HG02885 (cell line): Measurements from ENCODE around the gene NEURL4.
A peak's percentile ranks its signal among the peaks of the same experiment; 100 is the strongest.
"Not testable (repeated sequence)": the region's sequence is repeated elsewhere in the genome, so short reads cannot be mapped to it uniquely, and the experiment has no call there.

ENCODE experiments used
- ATAC-seq: cut with Tn5 transposase; IDR thresholded peaks from one replicate; pipeline ENCODE4 v1.9.1; 2021; ENCODE audit warnings: mild to moderate bottlenecking; ENCODE audit not compliant: unreplicated experiment, poor library complexity

The NEURL4 gene

DNA sequence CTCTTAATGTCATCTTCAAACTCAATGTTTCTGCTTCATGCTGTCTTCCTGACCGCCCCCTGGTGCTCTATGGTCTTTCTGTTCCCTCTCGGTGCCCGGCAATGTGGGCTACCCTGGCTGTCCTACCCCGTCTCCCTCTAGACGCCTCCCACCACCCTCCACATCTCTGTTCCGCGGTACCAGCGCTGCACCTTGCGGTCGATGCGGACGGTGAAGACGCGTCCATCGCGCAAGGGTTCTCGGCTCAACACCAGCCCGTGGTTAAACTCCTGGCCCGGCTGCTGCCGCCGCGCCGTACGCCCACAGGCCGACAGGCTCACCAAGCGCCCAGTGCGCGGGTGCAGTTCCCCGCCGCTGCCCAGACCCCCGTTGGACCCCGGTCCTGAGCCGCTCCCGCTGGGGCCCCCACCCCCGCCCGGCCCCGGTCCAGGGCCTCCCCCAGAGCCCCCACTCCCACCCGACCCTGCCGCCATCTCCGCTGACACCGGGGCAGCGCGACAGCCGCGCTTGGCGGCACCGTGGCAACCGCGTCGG, at the start of gene NEURL4:
NEURL4 (minus strand) TSS at position 496 of the 534 bp plus-strand sequence; CDS start at position 473, 23 bp downstream.
- ATAC-seq: no peak

GRCh38 chr17:7374353-7374752, 45.2 kb upstream of the NEURL4 start:
- no peak for ATAC-seq

DNA sequence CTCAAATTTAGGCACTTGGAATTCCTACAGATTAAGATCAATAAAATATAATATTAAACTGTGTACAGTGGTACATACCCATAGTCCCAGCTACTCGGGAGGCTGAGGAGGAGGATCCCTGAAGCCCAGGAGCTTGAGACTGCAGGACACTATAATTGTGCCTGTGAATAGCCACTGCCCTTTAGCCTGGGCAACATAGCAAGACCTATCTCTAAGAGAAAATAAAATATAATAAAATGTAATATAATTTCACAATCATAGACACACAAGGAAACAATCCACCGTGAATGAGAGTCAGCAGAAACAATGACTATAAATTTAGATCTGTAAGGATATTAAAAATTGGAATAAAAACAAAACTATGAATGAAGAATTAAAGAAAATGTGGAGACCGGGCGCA, 41.7 kb upstream of the NEURL4 start:
- no peak for ATAC-seq

GRCh38 chr17:7369825-7370224, 40.7 kb upstream of the NEURL4 start:
- ATAC-seq: no peak

DNA sequence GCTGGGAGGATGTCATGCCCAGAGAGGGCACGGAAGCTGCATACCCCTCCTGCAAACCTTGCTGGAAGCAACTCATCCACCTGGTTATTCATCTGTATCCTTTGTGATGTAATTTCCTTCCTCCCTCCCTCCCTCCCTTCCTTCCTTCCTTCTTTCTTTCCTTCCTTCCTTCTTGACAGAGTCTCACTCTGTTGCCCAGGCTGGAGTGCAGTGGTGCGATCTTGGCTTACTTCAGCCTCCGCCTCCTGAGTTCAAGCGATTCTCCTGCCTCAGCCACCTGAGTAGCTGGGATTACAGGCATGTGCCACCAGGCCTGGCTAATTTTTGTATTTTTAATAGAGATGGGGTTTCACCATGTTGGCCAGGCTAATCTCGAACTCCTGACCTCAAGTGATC, 39.5 kb upstream of the NEURL4 start:
- not testable (repeated sequence) for ATAC-seq

GRCh38 chr17:7367918-7368598, 38.9 kb upstream of the NEURL4 start:
- ATAC-seq: no peak

GRCh38 chr17:7367083-7367482, 37.9 kb upstream of the NEURL4 start:
- no peak for ATAC-seq

DNA sequence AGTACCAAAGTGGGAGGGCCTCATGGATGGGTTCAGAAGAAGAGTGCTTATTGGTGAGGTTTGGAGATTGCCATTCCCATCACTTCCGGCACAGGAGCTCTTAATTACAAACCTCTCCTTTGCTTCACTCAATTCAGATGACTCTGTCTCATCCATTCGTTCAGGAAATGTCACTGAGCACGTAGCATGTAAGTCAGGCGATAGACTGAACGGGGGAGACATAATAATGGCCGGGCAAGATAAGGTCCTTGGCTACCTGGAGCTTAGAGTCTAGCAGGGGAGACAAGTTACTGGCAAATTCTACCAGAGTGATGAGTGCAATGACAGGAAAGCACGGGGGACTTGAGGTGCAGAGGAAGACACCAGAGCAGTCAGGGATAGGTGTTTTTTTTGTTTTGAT, 36.8 kb upstream of the NEURL4 start:
- ATAC-seq: not testable (repeated sequence)

- no peak for ATAC-seq
These were observed 34.2 kb upstream of the NEURL4 start for GRCh38 chr17:7363311-7363710.

DNA sequence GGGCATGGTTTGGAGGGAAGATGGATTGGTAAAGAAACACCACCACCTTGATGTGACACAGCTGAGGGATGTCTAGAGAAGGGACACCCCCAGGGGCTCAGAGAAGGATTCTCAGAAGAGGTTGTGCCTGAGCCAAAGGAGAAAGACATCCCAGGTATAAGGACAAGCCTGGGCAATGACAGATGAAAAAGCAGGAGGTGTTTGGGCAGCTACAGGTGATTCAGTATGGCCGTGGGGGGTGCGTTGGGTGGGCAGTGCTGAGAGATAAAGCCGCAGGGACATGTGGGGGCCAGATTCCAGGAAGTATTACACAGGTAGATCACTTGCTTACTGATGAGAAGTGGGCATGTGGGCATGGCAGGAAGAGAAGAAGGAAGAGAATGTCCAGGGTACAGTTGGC, 32.8 kb upstream of the NEURL4 start:
- no peak for ATAC-seq

- no peak for ATAC-seq
These were observed 28.2 kb upstream of the NEURL4 start for GRCh38 chr17:7357381-7357780.

GRCh38 chr17:7356756-7357155, 27.6 kb upstream of the NEURL4 start:
- no peak for ATAC-seq

DNA sequence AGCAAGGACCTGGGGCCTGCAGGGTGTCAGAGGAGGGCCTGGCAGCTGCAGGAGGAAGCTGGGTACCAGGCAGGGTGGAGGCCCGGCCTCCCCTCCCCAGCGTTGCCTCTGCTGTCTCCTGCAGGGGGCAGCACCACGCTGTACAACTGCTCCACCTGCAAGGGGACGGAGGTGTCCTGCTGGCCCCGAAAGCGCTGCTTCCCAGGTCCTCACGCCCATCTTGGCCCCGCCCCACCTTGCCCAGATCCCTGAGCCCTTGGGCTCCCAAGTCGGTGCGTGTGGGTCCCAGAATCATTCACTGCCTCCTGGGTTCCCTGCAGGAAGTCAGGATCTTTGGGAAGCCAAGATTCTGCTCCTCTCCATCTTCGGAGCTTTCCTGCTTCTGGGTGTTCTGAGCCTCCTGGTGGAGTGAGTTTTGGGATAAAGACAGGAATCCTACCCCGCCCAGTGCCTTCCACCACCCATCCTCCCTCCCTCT, 27.0 kb upstream of the NEURL4 start:
- peak; percentile 38 for ATAC-seq

DNA sequence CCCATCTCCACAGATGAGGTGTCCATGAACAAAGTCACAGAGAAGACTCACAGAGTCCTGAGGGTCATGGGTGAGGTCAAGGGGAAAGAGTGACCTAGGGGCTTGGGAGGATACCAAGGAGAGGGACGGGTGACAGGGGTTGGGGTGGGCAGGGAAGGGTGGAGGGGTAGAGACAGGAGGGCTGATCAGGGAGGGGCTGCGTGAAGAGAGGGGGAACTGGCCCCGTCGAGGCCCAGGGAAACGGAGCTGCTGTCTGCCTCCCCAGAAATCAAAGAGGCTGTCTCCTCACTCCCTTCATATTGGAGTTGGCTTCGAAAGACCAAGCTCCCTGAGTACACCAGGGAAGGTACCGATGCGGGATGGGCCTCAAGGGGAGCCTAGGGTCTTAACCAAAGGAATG, 26.4 kb upstream of the NEURL4 start:
- no peak for ATAC-seq

- no peak for ATAC-seq
These were observed 25.9 kb upstream of the NEURL4 start, which contains the start of gene TMEM95 for GRCh38 chr17:7355053-7355452. Gene TMEM95 (plus strand): TSS chr17:7355156. CDS start chr17:7355205, 49 bp downstream.

GRCh38 chr17:7354262-7354843, 25.2 kb upstream of the NEURL4 start:
- ATAC-seq: no peak

DNA sequence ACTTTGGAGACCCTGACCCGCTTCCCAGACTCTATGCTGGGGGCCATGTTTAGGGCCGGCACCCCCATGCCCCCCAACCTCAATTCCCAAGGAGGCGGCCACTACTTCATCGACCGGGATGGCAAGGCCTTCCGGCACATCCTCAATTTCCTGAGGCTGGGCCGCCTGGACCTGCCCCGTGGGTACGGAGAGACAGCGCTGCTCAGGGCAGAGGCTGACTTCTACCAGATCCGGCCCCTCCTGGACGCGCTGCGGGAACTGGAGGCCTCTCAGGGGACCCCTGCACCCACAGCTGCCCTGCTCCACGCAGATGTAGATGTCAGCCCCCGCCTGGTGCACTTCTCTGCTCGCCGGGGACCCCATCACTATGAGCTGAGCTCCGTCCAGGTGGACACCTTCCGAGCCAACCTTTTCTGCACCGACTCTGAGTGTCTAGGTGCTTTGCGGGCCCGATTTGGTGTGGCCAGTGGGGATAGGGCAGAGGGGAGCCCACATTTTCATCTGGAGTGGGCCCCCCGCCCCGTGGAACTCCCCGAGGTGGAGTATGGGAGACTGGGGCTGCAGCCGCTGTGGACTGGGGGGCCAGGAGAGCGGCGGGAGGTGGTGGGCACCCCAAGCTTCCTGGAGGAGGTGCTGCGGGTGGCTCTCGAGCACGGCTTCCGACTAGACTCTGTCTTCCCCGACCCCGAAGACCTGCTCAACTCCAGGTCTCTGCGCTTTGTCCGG, 23.9 kb upstream of the NEURL4 start:
- ATAC-seq: no peak

DNA sequence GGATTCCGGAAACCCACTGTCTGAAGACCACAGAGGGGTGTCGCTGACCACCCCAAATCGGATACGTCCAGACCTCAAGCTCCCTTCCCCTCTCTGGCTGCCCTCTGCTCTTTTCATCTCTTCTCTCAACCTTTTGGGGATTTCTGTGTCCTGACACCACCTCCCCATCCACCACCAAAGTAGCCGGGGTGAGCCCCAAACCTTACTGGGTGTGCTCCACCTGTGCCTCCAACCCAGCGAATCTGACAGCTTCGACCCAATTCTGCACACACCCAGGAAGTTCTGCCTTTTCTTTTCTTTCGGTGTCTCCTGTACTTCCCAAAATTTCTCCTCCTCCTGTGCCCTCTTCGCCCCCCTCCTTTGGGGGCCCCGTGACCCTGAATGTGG, 23.4 kb upstream of the NEURL4 start:
- no peak for ATAC-seq

DNA sequence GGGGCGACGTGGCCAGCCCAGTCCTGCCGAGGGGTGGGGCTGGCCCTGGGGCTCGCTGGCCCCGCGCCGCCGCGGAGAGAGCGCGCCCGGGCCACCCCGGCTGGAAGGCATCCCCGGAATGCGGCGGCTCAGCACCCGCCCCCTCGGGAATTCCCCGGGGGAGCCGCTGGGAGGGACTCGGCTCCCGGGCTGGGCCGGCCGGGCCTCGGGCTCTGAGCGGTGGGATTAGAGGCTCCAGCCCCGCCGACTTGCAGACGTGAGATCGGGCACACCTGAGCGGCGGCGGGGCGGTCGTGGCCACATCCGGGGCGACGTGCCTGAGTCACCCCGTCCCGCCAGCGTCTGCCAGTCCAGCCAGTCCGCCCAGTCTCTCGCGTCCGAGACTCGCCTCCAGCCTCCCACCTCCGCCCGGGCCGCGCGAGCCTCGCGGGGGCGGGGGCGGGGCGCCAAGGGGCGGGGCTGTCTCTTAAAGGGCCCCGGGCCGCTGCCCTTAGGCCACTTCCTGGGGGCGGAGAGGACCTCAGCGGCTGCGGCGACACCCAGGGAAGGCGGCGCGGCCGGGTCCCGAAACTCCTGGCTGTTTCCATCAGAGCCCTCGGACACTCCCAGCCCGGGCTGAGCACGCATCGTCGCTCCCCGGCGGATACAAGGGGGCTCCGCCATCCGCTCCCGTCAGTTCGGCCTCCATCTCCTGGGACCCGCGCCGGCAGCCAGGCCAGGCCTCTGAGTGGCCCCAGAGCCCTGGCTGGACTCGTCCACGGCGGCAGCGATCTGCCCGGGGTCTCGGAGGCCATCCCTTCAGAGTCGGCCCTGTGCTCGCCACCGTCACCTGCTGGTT, 22.7 kb upstream of the NEURL4 start, which contains the start of gene KCTD11:
KCTD11 (plus strand) TSS at position 498 of the 838 bp plus-strand sequence.
- peak; percentile 65 for ATAC-seq
